ENCODE data around the gene TICAM2. TPM values are rescaled to one million over a fixed set of nuclear protein-coding genes. Genes with fewer than 3 reads are reported as not detected.
A peak's percentile ranks its signal among the peaks of the same experiment; 100 is the strongest.

The TICAM2 gene
- total RNA-seq, 2 donors from 2014 or later, result 6.1 to 11.1 TPM

DNA sequence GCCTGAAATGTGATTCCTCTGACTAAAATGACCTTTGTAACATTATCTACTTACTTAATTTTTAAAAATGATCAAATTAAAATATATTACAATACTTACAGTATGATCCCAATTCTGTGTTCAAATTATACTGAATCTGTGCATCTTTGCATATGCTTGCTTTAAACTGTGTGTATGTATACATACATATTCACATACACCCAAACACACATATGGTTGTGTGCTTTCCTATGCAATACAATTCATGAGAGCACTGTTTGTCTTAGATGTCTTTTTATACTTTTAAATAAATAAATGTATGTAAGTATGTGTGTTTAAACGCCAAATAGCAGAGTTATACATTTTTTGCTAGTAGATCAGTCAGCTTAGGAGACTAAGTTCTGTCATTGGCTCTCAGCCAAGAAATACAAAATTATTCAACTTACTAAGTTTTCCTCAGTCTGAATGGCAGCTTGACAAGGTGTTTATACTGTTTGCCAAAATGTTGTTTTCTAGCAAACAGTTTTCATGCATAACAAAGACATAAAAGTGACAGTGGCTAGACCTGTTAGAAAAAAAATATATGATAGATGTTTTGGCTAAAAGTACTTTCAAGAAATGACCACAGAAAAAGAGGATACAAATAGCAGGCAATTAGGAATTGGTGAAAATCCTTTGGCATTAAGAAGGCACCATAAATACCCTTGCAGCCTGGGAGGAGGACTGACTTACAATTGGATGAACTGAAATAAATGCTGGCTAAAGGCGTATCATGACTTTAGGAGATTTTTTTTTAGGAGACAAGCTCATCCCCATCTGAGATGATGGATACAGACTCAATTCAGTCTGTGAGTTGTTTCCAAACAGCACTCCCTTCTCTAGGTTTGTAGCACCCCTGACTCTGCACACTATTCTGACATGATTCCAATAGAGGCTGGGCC is 7.9 kb downstream of the TICAM2 start:
- Mint-ChIP-seq H3K4me3 (no peak overlapping the region), H3K4me1 (ENCODE audit: low read depth in 2 of 2) (peaks cover 2 to 6% of the 10 kb centered on the region in 2 donors), H3K36me3 (no peaks in the 10 kb centered on the region), H3K27ac (no peak overlapping the region), H3K27me3 (no peaks in the 10 kb centered on the region), H3K9me3 (no peaks in the 10 kb centered on the region)
- DNase-seq (ENCODE audit: low spot score) (no peak), ATAC-seq (no peak)

DNA sequence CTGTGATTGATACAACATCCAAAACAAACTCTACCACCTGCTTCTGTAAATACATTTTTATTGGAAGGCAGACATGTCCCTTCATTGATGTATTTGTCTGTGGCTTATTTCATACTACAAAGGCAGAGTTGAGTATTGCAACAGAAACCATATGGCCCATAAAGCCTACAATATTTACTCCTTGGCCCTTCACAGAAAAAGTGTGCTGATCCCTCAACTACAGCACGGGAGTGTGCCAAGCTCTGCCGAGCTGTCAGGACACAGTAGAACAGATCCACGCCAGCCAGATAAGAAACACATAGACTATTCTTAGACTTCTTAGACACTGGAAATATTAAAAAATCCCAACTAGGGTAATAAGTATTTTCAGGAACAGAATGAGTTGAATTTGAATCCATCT is 13.2 kb downstream of the TICAM2 start:
- no peaks in the 10 kb centered on the region for H3K9me3 Mint-ChIP-seq
- DNase-seq (ENCODE audit: low spot score) (no peak), ATAC-seq (no peak)
- no peak overlapping the region for H3K27ac Mint-ChIP-seq
- H3K4me1 Mint-ChIP-seq (ENCODE audit: low read depth in 2 of 2), result peaks cover 0 to 2% of the 10 kb centered on the region in 2 donors
- no peak overlapping the region for H3K4me3 Mint-ChIP-seq
- no peaks in the 10 kb centered on the region for H3K36me3 Mint-ChIP-seq
- no peaks in the 10 kb centered on the region for H3K27me3 Mint-ChIP-seq

DNA sequence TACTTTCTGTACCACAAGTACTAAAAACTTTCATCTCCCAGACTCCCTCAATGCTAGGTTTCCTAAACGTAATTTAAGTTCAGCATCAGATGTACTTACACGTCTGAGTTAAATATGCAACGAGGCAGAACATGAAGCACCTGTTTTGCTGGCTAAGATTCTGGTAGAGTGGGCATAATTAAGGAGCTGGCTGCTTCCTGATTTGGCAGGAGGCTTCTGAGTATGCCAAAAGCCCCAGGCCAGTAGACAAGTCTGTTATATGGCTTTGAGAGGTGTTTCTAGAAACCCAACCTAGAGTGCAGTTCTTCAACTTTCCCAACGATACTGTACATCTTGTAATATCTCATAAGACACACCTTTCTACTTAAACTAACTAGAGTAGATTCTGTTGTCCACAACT is 13.6 kb downstream of the TICAM2 start:
- no peak for ATAC-seq
- DNase-seq (ENCODE audit: low spot score), result no peak
- H3K27me3 Mint-ChIP-seq, result no peaks in the 10 kb centered on the region
- no peaks in the 10 kb centered on the region for H3K36me3 Mint-ChIP-seq
- peaks cover 0 to 2% of the 10 kb centered on the region in 2 donors for H3K4me1 Mint-ChIP-seq (ENCODE audit: low read depth in 2 of 2)
- no peak overlapping the region for H3K27ac Mint-ChIP-seq
- no peak overlapping the region for H3K4me3 Mint-ChIP-seq
- no peaks in the 10 kb centered on the region for H3K9me3 Mint-ChIP-seq

DNA sequence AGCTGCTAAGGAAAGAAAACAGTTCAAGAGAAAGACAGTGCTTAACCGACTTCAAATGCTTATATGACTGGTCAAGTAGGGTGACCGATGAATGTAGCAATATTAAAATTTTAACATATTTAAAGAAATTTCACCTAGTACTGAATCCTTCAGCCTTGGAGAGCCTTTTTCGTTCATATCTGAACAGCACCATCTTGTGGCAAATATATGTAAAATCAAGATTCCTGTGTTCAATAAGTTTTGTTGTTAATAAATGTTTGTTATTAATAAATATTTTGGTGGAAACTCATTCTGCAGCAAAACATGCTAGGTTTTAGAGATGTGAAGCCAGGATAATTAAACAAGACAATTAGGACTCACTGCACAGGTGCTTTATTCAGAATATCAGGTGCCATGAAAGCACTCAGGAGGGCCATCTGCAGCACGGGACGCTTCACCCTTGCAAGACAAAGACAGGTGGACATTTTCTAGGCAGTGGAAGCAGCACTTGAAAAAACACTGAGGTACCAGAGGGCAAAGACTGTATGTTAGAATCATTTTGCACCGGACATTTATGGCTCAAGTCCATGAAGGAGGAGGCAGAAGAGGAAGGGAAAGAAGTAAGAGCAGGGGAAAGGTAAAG is 15.6 kb downstream of the TICAM2 start:
- no peaks in the 10 kb centered on the region for H3K27me3 Mint-ChIP-seq
- no peak overlapping the region for H3K27ac Mint-ChIP-seq
- no peaks in the 10 kb centered on the region for H3K9me3 Mint-ChIP-seq
- H3K36me3 Mint-ChIP-seq, result no peaks in the 10 kb centered on the region
- ATAC-seq, result no peak
- no peak for DNase-seq (ENCODE audit: low spot score)
- H3K4me3 Mint-ChIP-seq, result no peak overlapping the region
- H3K4me1 Mint-ChIP-seq (ENCODE audit: low read depth in 2 of 2), result peaks cover 0 to 2% of the 10 kb centered on the region in 2 donors

DNA sequence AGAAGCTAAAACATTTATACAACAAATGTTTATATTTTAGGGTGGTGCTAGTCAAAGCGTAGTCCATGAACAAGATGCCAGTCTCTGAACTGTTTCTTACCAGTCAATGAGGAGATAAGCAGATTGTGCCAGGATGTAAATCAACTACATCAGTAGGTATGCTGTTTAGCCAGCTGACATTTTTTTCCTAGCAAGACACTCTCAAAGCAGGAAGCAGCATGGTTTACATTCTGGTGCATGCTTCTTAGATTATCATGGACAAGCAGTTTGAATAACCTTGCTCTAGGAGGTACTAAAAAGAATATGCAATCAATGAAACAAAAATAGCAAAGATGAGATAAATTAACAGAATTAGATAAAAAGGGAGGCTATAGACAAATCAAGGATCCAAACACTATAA is 17.0 kb downstream of the TICAM2 start:
- DNase-seq (ENCODE audit: low spot score), result no peak
- no peaks in the 10 kb centered on the region for H3K27me3 Mint-ChIP-seq
- H3K27ac Mint-ChIP-seq, result no peak overlapping the region
- no peaks in the 10 kb centered on the region for H3K9me3 Mint-ChIP-seq
- ATAC-seq, result no peak
- no peak overlapping the region for H3K4me3 Mint-ChIP-seq
- peaks cover 5% of the 10 kb centered on the region for H3K36me3 Mint-ChIP-seq
- H3K4me1 Mint-ChIP-seq (ENCODE audit: low read depth in 2 of 2), result peaks cover 0 to 2% of the 10 kb centered on the region in 2 donors

DNA sequence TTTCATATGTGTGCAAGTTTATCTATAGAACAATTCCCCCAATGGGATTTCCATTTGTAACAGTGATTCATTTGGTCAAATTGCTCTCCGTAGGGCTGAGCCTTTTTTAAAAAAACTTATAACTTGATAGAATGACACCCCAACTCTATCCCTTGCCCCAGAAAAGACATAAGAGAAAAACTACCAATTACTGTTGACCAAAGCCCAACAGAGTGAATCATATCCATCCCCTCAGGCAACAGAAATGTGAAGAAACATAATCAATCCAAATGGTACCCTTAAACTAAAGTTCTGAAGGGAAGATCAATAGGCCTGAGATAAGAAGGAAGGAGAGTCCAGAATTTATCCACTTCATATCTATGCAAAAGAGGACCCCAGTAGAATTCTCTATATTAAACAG is 17.8 kb downstream of the TICAM2 start:
- Mint-ChIP-seq H3K27me3 (no peaks in the 10 kb centered on the region), H3K9me3 (no peaks in the 10 kb centered on the region), H3K36me3 (peaks cover 5% of the 10 kb centered on the region), H3K27ac (no peak overlapping the region), H3K4me3 (no peak overlapping the region), H3K4me1 (ENCODE audit: low read depth in 2 of 2) (peaks cover 0 to 2% of the 10 kb centered on the region in 2 donors)
- ATAC-seq (no peak), DNase-seq (ENCODE audit: low spot score) (no peak)

DNA sequence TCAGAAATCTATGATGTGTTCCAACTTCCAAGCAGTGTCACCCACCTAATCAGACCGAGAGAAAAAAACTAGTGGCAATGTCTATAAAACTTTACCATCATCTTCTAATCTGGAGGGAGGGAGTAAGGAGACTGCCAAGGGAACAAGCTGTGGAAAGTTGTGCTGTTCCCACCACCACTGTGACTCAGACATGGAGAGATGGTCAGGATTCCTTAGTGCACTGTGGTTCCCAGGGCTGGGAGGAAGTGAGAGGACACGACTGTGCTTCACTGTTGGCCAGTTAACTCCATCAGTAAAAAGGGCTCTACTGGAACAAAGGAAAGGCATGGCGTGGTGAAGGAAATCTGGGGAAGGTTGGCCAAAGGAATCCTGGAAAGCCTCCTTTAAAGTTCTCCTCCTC is 18.8 kb downstream of the TICAM2 start:
- ATAC-seq (no peak), DNase-seq (ENCODE audit: low spot score) (no peak)
- no peaks in the 10 kb centered on the region for H3K27me3 Mint-ChIP-seq
- H3K9me3 Mint-ChIP-seq, result no peaks in the 10 kb centered on the region
- no peak overlapping the region for H3K4me3 Mint-ChIP-seq
- peaks cover 5% of the 10 kb centered on the region for H3K36me3 Mint-ChIP-seq
- peaks cover 0 to 2% of the 10 kb centered on the region in 2 donors for H3K4me1 Mint-ChIP-seq (ENCODE audit: low read depth in 2 of 2)
- H3K27ac Mint-ChIP-seq, result peak overlapping the region in 1 of 2 donors; percentile 20

DNA sequence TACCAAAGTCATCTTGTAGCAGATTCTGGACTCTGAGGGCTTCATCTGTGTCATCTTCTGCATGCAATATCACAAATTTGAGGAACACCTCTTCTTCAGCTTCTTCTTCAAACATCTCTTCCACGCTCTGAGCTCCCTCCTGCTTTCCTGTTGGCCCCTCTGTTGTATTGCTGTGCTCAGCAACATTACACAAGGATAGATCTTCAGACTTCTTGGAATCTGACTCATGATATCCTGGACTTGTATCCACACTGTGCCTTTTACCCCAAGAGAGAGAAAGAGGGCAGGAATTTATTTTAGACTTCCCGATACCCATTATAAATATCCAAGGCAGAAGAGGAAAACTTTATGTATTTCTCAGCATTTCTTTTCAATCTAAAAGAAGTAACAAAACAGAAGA is 21.3 kb downstream of the TICAM2 start:
- DNase-seq (ENCODE audit: low spot score) (no peak), ATAC-seq (no peak)
- peaks cover 14% of the 10 kb centered on the region for H3K36me3 Mint-ChIP-seq

DNA sequence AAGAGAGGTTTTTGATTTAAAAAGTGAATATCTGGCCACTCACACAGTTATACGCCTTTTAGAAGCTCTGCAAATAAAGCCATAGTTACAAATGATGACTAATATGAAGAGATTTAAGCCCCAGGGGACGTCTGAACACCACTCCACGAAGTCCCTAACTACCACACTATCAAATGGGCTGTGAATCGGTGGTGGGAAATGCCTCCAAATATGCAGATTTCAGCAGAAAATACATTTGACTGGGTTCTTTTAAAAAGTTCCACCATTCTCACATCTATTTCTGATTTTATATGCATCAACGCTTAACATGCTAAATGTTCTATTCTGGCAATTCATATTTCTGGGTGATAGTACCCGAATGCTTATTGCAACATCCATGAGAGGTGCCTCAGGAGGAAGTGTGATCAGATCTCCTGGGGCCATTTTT is 22.5 kb downstream of the TICAM2 start:
- ATAC-seq, result no peak
- no peak overlapping the region for H3K27ac Mint-ChIP-seq
- no peak overlapping the region for H3K4me3 Mint-ChIP-seq
- peaks cover 14% of the 10 kb centered on the region for H3K36me3 Mint-ChIP-seq
- H3K9me3 Mint-ChIP-seq, result no peaks in the 10 kb centered on the region
- no peaks in the 10 kb centered on the region for H3K27me3 Mint-ChIP-seq
- DNase-seq (ENCODE audit: low spot score), result no peak
- H3K4me1 Mint-ChIP-seq (ENCODE audit: low read depth in 2 of 2), result peaks cover 22 to 23% of the 10 kb centered on the region in 2 donors

More for the DNA sequence above, 21.3 kb downstream of the TICAM2 start:
- peaks cover 16 to 19% of the 10 kb centered on the region in 2 donors for H3K4me1 Mint-ChIP-seq (ENCODE audit: low read depth in 2 of 2)
- no peaks in the 10 kb centered on the region for H3K27me3 Mint-ChIP-seq
- H3K4me3 Mint-ChIP-seq, result no peak overlapping the region
- H3K27ac Mint-ChIP-seq, result no peak overlapping the region
- H3K9me3 Mint-ChIP-seq, result no peaks in the 10 kb centered on the region

DNA sequence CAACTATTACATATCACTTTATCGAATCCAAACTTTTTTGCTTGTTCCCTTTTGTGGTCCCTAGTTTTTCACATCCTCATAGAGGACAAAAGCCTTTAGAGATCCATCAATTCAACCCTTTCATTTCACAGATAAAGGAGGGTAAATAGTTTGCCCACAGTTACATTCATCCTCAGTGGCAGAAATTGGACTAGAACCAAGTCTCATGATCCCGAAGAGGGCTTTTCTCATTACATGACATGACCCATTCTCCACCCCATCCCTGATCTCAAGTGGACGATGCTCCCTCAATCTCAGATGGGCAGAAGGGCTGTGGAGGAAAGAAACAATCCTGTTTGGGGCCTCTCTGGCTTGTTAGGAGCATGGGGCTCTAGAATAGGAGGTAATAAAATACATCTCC is 23.1 kb downstream of the TICAM2 start:
- H3K27me3 Mint-ChIP-seq, result no peaks in the 10 kb centered on the region

DNA sequence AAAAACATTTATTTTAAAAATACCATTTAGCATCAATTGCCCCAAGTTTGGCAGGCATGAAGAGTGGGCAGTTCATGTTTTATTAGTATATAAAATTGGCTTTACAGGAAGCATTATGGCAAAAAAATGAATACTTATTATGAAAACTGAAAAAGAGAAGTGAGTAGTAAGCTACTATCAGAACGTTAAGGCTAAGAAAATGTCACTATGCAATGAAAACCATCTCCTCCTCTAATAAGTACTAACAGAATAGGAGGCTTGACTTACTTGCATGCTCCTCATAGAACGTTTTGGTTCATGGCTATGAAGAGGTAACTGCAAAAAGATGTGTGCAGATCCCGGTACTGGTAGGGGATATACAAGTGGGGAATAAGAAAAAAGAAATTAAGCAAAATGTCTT is 23.6 kb downstream of the TICAM2 start:
- peaks cover 22 to 24% of the 10 kb centered on the region in 2 donors for H3K4me1 Mint-ChIP-seq (ENCODE audit: low read depth in 2 of 2)
- H3K9me3 Mint-ChIP-seq, result no peaks in the 10 kb centered on the region
- peaks cover 14% of the 10 kb centered on the region for H3K36me3 Mint-ChIP-seq
- DNase-seq (ENCODE audit: low spot score) (no peak), ATAC-seq (no peak)
- H3K4me3 Mint-ChIP-seq, result no peak overlapping the region
- no peaks in the 10 kb centered on the region for H3K27me3 Mint-ChIP-seq
- H3K27ac Mint-ChIP-seq, result no peak overlapping the region

More for the DNA sequence above, 23.1 kb downstream of the TICAM2 start:
- Mint-ChIP-seq H3K4me3 (no peak overlapping the region), H3K9me3 (no peaks in the 10 kb centered on the region), H3K27ac (no peak overlapping the region), H3K36me3 (peaks cover 14% of the 10 kb centered on the region), H3K4me1 (ENCODE audit: low read depth in 2 of 2) (peaks cover 22 to 24% of the 10 kb centered on the region in 2 donors)
- ATAC-seq, result no peak
- DNase-seq (ENCODE audit: low spot score), result no peak

DNA sequence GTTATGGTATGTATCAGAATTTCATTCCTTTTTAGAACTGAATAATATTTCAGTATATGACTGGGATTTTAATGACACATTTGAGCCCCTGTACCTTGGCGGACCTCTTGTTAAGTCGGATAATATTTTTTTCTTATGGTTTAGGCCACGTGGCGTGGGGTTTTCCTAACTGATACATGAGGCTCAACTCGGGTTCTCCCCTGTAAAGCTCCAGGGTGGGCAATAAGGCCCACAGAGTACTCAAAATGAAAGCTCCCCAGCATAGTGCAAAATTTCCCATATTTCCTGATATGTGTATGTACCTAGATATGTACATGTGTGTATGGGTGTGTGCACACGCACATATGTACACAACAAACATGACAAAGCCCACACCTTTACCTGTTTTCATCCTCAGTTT is 24.5 kb downstream of the TICAM2 start:
- DNase-seq (ENCODE audit: low spot score) (peak; percentile 61), ATAC-seq (peak; percentile 59 to 75)
- Mint-ChIP-seq H3K36me3 (peaks cover 14% of the 10 kb centered on the region), H3K4me3 (peak overlapping the region; percentile 61), H3K9me3 (no peaks in the 10 kb centered on the region), H3K27me3 (peaks cover 0 to 2% of the 10 kb centered on the region in 2 donors), H3K27ac (peak overlapping the region; percentile 68 to 77), H3K4me1 (ENCODE audit: low read depth in 2 of 2) (peaks cover 22 to 24% of the 10 kb centered on the region in 2 donors)

DNA sequence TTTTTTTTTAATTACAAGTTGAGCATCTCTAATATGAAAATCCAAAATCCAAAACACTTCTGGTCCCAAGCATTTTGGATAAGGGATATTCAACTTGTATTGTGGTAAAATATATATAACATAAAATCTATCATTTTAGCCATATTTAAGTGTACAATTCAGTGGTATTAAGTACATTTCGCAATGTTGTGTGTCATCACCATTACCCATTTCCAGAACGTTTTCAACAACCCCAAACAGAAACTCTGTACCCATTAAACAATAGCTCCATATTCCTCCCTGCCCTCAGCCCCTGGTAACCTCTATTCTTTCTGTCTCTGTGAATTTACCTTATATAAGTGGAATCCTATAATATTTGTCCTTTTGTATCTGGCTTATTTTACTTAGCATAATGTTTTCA is 24.9 kb downstream of the TICAM2 start:
- peak overlapping the region; percentile 61 for H3K4me3 Mint-ChIP-seq
- peaks cover 22 to 24% of the 10 kb centered on the region in 2 donors for H3K4me1 Mint-ChIP-seq (ENCODE audit: low read depth in 2 of 2)
- no peaks in the 10 kb centered on the region for H3K9me3 Mint-ChIP-seq
- H3K36me3 Mint-ChIP-seq, result peaks cover 14% of the 10 kb centered on the region
- peaks cover 0 to 7% of the 10 kb centered on the region in 2 donors for H3K27me3 Mint-ChIP-seq
- ATAC-seq (no peak), DNase-seq (ENCODE audit: low spot score) (no peak)
- peak overlapping the region; percentile 68 to 77 for H3K27ac Mint-ChIP-seq

Data from natural killer cell treated with Interleukin-12 subunit alpha and Interleukin-12 subunit beta and Interleukin-15 and Interleukin-18, amount 100 ng/mL, for 72 hours (primary cell).